GM18861 (cell line): ENCODE data around the gene IL1A.

Experiments used
- ATAC-seq: cut with Tn5 transposase; IDR thresholded peaks from one replicate; pipeline ENCODE4 v1.9.1; 2021; ENCODE audit not compliant: unreplicated experiment

IL1A gene

GRCh38 chr2:112728029-112728362 is 56.3 kb downstream of the IL1A start:
- ATAC-seq = no peak

GRCh38 chr2:112727276-112728028 is 56.8 kb downstream of the IL1A start:
- no peak for ATAC-seq

GRCh38 chr2:112726487-112727190 is 57.7 kb downstream of the IL1A start:
- ATAC-seq = peak; percentile 71

DNA sequence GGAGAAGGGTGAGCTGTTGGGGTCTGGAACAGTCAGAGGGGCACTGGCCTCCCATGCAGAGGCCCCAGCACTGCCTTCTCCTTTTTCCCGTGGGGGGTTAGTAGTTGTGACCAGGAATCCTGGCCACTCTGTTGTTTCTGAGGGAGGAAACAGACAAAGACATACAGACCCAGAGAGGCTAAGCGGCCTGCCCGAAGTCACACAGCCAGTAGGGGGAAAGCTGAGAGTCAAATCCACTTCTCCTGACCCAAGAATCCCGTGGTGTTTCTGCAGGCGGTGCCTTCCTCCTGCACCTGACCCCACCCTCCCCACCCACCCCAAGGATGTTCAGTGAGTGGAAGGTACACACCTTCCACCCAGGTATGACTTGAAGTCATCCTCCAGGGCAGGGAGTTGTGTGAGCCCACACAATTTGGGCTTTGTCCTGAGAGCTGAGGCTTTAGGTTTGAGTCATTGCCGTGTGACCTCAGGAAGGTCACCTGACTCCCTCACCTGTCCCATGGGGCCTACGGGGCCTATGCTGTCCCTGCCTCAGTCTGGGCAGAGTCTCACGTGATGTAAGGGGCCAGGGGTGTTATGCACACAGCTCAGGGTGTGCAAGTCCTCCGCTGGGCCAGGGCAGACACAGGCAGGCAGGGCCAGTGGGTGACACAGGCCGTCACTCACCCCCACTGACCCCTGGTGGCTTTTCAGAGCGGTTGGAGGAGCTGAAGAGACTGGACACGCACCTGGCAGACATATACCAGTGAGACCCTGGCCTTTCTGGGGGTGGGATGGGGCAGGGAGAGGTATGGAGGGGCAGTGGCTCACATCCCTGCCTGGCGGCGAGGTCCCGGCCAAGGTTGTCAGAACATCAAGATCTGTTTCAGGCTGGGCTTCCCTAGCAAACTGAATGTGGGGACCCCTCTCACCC is 58.5 kb downstream of the IL1A start:
- peak; percentile 50 for ATAC-seq

DNA sequence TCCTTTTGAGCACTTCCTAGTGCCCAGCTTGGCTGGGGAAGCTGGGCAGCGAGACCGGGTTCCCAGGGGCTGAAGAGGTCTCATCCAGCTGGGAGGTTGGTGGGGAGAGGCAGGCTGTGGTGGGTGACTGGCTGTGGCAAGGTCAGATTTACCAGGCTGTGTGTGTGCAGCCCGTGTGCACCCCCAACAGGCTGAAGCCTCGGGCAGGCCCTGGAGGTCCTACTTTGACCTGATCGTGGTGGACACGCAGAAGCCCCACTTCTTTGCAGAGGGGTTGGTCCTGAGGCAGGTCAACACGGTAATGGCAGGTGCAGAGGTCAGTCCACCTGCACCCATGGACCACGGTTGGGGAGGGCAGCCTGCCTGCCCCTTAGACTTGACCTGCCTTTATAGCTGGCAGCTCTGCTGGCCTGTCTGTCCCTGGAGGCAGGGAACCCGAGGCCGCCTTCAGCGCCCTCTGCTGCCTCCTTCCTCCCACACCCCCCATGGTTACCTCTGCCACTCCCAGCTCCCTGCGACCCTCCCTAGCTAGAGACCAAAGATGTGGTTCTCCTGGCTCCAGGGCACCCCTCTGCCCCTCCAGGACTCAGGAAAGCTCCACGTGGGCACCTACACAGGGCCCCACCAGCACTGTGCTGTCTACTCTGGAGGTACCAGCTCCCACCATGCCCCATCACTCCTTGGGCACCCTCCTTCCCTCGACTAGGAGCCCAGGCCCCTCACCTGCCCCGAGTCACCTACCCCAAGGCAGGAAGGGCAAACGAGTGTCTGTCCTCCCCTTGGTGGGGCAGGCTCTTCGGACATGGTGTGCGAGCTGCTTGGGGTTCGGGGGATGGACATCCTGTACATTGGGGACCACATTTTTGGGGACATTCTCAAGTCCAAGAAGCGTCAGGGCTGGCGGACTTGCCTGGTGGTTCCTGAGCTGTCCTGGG is 59.4 kb downstream of the IL1A start:
- ATAC-seq = no peak

GRCh38 chr2:112723995-112724394 is 60.3 kb downstream of the IL1A start:
- ATAC-seq = no peak
